Activated gamma-delta T cell treated with anti-CD3 and anti-CD28 coated beads, Interleukin-2, amount 50 U/mL, for 16 hours (primary cell): ENCODE measurements around the gene RTN4R.
A peak's percentile ranks its signal among the peaks of the same experiment; 100 is the strongest.
"Not testable (repeated sequence)": the region's sequence is repeated elsewhere in the genome, so short reads cannot be mapped to it uniquely, and the experiment has no call there.

Experiments used
- DNase-seq: peaks from one replicate; pipeline ENCODE4 v3.0.0-alpha.2; 2020; ENCODE audit warnings: low read depth

Gene RTN4R

DNA sequence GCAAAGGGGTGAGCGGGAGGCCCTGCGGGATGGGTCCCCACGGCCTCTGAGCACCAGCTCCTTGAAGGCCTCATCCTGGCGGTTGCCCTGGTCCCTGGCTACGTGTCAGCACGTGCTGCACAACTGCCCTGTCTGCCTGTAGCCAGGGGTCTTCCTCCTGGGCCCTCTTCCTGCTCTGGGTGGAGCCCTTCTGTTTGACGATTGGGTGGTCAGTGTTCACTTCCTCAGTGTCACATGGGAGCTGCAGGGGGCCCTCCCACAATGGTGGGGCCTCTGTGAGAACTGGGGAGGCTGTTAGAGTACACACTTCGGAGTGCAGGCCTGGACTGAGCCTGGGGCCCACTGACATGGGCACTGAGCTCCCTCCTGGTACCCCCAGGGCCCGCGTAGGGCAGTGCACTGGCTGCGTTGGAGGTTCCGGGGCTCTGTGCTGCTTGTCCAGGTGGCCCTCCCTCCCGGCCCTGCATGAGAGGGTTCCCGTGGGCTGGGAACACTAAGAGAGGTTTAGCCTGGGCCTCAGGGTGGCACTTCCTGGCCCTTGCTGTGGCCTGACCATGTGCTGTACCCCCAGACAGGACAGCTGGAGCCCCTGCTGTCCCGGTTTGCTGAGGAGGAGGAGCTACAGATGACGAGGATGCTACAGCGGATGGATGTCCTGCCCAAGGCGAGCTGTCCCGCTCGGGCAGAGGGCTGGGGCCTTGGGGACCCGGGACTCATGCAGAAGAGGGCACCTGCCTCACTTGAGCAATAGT, 38.0 kb upstream of the RTN4R start:
- no peak for DNase-seq

DNA sequence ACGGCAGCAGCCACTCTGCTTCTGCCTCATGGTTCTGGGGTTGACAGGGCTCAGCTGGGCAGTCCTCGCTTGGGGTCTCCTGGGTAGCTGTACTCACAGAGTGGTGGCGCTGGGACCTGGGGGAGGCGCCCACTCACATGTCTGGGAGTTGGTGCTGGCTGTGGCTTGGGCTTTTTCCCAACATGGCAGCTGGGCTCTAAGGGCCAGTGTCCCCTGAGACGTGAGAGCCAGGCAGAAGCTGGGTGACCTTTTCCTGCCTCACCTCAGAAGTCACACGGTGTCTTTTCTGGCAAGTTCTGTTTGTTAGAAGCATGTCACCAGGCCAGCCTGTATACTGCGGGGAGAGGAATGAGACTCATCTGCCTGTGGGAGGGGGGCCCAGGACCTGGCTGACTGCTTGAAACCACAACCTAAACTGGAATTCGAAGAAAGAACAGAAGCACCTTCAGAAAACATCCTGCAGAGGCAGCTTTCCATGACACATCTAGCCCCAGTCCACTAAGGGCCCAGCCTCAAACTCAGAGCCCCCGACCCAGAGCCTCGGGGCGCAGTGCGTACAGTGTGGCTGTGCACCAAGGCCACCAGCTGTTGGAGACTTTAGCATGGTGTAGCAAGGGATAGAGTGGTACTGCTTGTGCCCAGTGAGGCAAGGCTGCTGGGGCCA, 37.2 kb upstream of the RTN4R start:
- not testable (repeated sequence) for DNase-seq

- DNase-seq, result no peak
Measured at GRCh38 chr22:20304646-20305045, 36.5 kb upstream of the RTN4R start.

DNA sequence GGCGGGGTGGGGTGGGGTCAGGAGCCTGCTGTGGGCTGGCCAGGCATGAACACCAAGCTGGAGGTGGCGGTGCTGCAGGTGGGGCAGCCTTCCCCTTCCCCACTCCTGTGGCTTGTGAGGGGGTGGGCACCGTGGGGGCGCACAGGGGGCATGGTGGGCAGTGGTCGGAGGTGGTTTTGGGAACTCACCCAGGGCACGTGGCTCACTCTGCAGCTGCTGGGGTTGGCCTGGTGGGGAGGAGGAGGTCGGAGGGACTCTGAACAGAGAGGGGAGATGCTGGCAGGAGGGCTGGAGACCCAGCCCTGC, 35.1 kb upstream of the RTN4R start:
- DNase-seq, result not testable (repeated sequence)

- no peak for DNase-seq
Measured at GRCh38 chr22:20302438-20303228, 34.5 kb upstream of the RTN4R start.

- DNase-seq, result no peak
Measured at GRCh38 chr22:20299746-20300136, 31.6 kb upstream of the RTN4R start.

GRCh38 chr22:20298803-20299745, 31.0 kb upstream of the RTN4R start:
- DNase-seq, result peak; percentile 83

DNA sequence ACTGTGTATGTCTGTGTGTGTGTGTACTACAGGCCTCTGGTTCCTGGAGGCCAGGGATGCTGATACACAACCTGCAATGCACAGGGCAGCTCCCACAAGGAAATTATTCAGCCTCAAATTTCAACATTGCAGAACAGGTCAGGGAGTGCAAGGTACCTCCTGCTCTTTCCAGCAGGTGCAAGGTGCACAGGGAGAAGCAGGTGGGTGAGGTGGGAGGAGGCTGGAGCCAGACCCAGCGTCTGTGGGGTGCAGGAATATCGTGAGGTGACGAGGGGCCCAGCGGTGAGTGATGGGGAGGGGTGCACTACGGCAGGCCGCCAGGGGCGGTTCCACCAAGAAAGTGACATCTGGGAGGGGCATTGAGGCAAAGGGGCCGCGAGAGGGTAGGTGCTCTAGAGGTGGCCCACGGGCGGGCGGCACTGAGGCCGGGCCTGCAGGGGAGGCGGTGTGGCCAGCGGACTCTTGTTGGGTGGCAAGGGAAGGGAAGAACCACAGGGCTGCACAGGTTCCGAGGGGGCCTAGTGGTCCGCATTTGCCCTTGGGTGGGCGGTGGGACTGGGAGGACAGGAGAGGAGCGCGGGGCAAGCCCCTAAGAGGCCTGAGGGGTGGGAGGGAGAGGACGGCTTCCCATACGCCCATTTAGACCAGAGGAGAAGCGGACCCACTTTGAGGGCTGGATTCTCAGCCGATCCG, 30.1 kb upstream of the RTN4R start:
- no peak for DNase-seq

DNA sequence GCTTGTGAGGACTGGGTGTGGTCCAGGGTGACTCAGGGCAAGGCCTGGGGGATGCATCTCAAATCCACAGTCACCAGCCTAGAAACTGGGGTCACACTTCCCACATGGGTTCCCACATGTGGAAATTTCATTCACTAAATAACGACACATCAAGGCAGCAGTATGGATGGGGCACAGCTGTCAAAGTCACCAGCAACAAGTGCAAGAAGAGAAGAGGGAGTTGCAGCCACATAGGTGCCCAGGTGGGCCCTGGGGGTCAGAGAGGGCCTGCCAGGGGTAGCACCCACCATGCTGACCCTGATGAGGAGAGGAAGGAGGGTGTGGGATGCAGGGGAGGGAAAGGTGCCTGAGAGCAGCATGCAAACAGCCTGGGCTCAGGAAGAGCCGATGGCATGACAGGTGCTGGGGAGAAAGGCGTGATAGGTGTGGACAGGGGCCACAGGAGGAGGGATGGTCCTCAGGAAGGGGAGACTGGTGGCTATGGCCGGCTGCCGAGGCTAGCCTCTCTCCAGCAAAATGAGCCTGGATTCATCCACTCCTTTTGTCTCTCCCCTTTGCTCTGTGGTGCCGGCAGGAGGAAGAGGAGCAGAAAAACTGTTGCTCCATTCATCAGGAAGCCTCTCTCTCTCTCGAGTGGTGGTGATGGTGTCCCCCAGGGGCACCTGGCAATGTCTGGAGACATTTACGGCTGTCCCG, 29.4 kb upstream of the RTN4R start:
- no peak for DNase-seq

- no peak for DNase-seq
Measured at GRCh38 chr22:20296598-20296997, 28.5 kb upstream of the RTN4R start.

DNA sequence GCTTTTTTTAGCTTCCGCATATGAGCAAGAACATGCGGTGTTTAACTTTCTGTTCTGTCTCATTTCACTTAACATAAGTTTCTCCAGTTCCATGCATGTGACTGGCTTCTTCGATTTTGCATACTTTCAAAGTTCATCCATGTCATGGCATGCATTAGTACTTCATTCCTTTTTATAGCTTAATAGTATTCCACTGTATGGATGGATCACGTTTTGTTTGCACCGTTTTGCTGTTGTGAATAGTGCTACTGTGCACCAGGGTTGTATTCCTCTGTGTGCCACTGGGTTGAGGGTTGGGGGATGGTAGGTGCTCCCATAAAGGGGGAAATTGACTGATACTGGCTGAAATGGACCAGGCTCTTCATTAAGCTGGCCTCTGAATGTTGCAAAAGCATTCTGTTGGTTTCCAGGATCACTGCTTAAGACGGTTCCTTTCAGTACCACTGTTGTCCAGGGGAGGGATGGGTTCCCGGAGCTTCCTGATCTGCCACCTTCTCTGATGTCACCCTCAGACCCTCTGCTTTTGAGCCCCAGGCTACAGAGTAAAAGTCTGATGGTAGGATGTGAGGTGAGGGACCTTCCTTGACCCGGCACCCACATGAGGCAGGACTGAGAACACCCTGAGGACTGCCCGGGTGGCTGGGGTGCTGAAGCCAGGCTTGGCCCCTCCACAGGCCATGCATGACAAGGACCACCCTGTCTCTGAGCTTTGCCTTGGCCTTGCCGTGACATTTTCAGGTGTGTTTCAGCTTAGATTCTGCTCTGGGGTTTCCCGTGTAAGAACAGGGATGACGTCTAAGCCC, 27.3 kb upstream of the RTN4R start:
- DNase-seq, result no peak

DNA sequence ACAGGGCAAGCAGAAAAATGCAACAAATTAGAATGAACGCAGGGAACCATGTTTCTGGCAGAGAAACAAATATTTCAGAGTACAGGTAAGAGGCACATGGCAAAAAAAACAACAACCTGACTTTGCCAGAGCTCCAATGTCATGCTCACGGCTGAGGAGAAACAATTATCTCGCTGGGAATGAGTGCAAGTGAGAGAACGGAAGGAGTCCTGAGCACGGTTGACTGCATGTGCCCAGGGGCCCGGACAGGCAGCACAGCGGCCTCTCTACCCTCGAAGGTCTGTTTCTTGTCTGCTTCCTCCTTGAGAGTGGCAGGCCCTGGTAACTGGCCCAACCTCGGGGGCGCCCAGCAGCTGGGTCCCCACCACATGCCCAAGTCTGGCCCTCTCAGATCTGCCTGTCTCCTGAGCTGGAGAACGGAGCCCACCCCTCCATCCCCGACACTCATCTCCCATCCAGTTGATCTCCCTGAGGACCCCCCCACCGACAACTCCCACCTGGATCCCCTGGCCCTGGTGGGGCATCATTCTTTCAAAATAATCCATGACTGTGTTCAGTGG, 24.6 kb upstream of the RTN4R start:
- no peak for DNase-seq

- DNase-seq, result no peak
Measured at GRCh38 chr22:20292108-20292507, 24.0 kb upstream of the RTN4R start.

GRCh38 chr22:20291604-20292063, 23.5 kb upstream of the RTN4R start:
- DNase-seq, result no peak

GRCh38 chr22:20291249-20291586, 23.1 kb upstream of the RTN4R start:
- DNase-seq, result no peak

GRCh38 chr22:20290578-20291248, 22.6 kb upstream of the RTN4R start:
- DNase-seq, result no peak

DNA sequence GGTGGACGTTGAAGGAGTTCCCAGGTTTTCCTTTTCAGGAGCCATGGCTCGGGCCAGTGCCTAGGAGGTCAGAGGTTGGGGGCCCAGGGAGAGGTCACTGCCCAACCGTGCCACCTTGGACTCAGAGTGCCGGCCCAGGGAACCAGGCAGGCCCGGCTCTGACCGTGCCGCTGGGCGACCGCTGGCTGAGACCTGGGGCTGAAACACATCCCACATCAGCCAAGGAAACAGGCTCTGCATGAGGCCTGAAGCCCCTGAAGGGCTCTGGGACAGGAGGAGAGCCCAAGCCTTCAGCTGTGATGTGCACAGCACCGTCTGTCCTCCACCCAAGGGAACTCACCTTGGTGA, 21.9 kb upstream of the RTN4R start:
- no peak for DNase-seq

- not testable (repeated sequence) for DNase-seq
Measured at GRCh38 chr22:20289182-20290044, 21.3 kb upstream of the RTN4R start.
